ENCODE data around the gene TMCO1.
"Not testable (repeated sequence)": the region's sequence is repeated elsewhere in the genome, so short reads cannot be mapped to it uniquely, and the experiment has no call there.

TMCO1 gene, protein sequence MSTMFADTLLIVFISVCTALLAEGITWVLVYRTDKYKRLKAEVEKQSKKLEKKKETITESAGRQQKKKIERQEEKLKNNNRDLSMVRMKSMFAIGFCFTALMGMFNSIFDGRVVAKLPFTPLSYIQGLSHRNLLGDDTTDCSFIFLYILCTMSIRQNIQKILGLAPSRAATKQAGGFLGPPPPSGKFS
- total RNA-seq = 70.6 to 93.7 (median 72.5) reads per million in 4 experiments

DNA sequence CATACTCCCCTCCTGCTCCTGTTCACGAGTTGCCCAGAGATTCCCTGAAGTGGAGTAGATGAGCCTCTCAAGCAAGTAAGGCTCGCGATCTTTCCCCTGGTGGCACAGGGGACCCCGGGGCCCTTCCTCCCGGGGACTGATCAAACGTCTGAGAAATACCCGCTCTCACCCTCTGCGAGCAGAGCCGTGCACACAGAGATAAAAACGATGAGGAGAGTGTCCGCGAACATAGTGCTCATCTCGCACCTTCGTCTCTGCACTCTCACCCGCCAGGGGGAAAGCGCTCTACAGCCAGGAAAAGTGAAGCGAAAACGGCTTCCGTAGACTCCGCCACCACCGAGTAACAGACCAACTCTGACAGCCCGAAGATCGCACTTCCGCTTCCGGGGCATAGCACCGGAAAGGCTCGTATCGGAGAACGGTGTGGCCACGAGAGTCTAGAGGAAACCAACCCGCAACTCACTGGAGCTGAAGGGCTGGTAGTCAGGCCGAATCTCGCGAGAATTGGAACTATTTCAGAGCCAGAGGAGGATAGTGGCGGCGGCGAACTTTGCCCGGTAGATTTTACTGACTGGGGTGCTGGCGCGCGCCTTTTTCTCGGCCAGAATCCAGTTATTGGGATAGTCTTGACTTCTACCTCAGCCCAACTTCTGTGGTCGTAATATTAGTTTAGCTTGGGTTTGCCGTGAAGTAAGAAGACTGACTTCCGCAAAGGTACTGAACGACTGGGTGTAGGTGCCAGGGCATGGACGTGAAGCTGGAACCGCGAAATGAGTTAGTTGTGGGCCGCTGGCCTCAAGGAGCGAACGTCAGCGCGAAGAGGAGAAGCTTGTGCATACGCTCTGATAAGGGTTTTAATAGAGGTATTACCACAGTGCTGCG, at the start of gene TMCO1:
Gene TMCO1 (minus strand): TSS at position 356 of the 882 bp plus-strand sequence. CDS start 117 bp downstream, at position 239.
- DNase-seq = peak; percentile 86

DNA sequence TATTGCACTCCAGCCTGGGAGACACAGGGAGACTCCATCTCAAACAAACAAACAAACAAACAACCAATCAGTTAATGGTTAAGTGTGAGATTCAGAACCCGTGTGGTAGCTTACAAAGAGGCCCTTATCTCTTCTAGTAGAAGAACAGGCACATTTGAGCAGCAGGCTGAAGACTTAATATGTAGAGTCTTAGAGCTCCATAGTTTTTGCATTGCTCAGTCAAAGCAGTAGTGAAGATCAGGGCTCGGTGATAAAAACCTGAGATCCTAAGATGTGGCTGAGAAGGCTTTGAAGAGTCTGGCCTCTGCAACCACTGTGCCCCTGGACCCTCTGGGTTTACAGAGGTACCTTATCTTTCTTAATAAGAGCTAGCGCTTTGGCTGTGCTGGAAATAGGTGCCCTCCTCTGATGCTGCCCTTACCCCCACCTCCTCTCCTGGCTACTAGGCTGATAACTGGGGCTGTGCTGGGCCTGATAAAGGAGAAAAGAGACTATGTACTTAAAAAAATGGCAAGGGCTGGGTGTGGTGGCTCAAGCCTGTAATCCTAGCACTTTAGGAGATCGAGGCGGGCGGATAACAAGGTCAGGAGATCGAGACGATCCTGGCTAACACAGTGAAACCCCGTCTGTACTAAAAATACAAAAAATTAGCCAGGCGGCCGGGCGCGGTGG, 48.3 kb upstream of the TMCO1 start:
- no peak for DNase-seq

DNA sequence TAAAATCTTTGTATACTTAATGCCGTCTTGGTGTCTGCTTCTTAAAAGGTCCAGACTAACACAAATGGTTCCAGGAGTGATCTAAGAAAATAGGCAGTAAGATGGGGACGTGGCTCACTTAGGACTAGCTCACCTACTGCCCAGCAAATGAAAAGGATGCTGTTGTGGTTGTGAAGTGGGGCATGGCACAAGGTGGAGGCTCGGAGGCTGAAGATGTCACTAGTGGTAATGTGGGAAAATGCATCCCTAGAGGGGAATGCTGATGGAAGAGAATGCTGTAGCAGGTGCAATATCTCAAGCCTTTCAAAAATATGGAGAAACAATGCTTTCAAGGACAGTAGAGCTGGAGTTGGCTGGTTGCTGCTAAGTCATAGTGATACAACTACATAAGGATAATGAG, 47.5 kb upstream of the TMCO1 start:
- DNase-seq = no peak

DNA sequence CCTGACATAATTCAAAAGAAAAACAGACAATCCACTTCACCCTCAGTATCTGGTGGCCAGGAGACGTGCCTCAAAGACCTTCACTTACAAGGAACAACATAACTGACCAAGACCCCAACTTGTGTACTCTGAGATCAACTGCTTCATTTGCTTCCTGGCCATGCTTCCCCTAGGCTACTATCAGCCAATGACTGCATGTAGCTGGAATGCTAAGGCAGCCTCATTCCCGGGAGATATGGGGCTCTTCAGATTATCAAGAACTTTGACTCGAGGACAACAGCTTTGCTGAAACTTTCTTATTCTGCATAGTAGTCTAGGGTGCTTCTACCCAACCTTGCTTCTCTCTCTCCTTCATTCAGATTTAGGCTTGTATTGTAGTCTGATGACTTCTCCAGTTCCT, 47.1 kb upstream of the TMCO1 start:
- DNase-seq = no peak

DNA sequence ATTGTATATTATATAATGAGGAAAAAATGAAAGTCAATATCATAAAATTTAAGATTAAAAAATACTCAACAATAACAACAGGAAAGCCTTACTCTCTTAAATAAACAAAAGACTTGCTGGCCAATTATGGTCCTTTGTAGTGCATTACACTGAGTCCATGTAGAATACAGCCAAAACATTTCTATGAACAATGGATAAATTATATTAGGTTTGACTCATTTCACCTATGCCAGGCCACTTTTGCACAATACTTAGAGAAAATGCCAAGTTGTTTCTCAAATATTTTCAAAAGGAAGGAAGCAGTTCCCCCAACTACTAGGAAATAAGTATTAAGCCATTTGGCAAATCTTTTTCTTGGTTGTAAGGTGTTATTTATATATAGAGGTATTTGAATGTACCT, 38.9 kb upstream of the TMCO1 start:
- DNase-seq = no peak

DNA sequence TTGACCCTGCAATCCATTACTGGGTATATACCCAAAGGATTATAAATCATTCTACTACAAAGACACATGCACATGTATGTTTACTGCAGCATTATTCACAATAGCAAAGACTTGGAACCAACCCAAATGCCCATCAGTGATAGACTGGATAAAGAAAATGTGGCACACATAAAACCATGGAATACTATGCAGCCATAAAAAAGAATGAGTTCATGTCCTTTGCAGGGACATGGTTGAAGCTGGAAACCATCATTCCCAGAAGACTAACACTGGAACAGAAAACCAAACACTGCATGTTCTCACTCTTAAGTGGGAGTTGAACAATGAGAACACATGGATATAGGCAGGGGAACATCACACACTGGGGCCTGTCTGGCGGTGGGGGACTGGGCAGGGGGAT, 35.8 kb upstream of the TMCO1 start:
- DNase-seq = not testable (repeated sequence)

DNA sequence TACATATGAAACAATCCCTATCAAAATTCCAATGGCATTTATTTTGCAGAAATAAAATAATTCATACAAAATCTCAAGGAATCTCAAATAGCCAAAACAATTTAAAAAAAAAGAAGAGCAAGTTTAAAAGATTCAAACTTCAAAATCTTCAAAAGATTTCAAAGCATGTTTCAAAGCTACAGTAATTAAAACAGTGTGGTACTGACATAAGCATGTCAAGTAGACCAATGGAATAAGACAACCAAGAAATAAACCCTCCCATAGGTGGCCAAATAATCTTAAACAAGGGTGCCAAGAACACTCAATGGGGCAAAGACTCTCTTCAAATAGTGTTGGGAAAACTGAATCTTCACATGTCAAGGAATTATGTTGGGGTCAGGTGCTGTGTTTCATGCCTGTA, 30.7 kb upstream of the TMCO1 start:
- DNase-seq = no peak

DNA sequence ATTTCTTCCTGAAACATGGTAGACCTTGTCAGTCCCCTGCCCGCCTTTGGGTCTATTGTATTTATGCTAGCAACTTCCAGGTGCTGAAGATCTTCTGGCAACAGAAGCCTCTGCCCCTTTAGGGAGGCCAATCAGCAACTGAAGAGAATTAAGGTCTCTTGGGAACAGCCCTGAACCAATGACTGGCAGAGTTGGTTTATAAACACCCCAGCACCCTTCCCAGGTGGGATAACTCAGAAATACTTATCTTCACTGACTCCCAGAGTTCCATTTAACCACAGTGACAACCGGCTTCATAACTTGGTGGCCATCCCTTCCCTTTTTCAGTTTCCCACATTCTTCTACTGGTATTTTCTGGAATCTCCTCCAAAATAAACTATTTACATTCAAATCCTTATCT, 27.2 kb upstream of the TMCO1 start:
- no peak for DNase-seq

DNA sequence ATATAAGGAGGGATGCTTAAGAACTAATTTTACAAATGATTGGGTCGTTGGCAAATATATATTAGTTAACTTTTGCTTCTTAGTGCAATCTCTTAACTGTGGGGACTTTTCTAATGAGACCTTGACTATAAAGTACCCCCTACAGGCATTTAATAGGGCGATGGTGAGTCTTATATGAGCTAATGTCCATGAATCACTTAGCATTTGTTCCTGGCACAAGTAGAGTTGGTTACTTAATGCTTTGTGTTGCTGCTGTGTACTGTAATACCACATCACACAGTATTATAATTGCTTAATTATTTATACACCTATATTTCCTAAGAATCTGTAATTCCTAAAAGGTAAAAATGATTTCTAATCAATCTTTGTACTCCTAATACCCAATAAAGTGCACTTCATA, 25.3 kb upstream of the TMCO1 start:
- DNase-seq = no peak

DNA sequence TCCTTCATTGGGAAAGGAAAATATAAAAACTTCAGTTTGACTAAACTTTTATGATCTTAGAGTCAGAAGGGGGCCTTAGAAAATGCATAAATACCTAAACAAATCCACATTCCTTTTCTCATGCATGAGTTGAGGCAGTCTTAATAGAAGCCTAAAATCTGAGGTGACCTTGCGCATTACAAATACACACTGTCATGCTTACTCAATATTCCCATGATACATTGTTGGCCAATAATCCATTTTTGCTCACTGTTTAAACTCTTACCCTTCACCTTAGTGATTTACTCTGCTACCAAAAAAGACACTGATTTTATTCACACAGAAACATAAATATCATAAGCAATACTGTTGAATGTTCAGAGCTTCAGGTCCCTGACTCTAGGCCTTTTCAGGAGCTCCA, 19.1 kb upstream of the TMCO1 start:
- no peak for DNase-seq

DNA sequence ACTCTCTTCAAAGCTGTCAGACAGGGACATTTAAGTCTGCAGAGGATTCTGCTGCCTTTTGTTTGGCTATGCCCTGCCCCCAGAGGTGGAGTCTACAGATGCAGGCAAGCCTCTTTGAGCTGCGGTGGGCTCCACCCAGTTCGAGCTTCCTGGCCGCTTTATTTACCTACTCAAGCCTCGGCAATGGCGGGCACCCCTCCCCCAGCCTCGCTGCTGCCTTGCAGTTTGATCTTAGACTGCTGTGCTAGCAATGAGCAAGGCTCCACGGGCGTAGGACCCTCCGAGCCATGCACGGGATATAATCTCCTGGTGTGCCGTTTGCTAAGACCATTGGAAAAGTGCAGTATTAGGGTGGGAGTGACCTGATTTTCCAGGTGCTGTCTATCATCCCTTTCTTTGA, 14.9 kb upstream of the TMCO1 start:
- not testable (repeated sequence) for DNase-seq

DNA sequence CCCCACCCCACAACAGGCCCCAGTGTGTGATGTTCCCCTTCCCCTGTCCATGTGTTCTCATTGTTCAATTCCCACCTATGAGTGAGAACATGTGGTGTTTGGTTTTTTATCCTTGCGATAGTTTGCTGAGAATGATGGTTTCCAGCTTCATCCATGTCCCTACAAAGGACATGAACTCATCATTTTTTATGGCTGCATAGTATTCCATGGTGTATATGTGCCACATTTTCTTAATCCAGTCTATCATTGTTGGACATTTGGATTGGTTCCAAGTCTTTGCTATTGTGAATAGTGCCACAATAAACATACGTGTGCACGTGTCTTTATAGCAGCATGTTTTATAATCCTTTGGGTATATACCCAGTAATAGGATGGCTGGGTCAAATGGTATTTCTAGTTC, 9.5 kb upstream of the TMCO1 start:
- not testable (repeated sequence) for DNase-seq

DNA sequence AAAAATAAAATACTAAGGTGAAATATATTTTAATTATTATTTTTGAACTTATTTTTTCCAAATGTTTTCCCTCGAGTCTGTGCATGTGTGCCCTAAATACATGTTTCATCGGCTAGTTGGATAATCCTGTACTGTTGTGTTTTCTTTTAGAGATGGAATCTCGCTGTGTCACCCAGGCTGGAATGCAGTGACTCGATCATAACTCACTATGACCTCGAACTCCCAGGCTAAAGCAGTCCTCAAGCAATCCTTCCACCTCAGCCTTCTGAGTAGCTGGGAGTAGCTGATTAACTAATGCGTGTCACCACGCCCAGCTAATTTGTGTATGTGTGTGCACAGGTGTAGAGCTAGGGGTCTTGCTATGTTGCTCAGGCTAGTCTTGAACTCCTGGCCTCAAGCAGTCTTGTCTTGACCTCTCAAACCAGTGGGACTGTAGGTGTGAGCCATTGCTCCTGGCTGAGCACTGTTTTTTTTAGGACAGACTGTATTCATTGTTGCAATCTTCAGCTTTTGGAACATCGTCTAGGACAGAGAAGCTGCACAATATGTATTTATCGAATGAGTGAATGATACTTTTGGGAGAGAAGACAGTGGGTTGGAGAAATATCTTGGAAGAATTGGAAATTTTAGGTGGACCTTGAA, 4.8 kb upstream of the TMCO1 start:
- DNase-seq = no peak

DNA sequence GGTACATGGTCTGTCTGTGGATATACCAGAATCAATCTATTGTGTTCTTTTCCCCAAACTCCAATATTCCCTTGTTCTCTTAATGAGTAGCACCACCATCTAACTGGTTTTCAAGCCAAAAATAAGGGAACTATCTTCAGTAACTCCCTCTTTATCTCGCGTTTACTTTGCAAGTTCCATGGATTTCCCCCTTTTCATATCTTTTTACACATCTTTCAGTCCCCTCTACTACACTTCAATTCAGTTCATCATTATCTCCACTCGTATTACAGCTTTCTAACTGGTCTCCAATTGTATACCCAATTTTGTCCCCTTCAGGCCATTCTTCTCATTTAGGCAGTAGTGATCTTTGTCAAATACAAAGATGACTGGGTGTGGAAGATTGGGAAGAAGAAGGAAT, 4.1 kb upstream of the TMCO1 start:
- DNase-seq = no peak

DNA sequence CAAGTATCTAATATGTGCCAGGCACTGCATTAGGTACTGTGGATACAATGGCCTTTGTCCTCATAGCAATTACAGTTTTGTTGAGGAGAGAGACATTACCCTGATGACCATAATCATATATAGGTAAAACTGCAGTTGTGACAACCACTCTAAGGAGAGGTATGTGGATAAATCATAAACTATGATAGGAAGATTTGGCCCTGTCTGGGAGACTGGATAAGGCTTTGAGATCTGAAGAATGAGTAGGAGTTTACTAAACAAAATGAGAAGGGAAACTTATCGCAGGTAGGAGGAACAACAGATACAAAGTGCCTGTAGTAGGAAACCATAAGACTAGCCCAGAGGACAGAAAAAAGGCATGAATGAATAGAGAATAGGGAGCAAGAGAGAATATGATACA, 4.4 kb downstream of the TMCO1 start:
- no peak for DNase-seq

DNA sequence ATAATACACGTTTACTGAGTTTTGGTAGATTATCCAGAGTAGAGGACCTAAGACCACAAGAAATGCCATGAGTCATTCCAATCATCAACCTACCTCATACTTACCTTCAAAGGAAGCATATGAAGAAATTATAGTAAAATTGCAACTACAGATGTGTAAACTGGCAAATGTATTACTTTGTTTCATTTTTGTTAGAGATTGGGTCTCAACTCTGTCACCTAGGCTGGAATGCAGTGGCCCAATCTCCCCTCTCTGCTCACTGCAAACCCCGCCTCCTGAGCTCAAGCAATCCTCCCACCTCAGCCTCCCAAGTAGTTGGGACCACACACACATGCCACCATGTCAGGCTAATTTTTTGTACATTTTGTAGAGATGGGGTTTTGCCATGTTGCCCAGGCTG, 5.2 kb downstream of the TMCO1 start:
- DNase-seq = no peak

DNA sequence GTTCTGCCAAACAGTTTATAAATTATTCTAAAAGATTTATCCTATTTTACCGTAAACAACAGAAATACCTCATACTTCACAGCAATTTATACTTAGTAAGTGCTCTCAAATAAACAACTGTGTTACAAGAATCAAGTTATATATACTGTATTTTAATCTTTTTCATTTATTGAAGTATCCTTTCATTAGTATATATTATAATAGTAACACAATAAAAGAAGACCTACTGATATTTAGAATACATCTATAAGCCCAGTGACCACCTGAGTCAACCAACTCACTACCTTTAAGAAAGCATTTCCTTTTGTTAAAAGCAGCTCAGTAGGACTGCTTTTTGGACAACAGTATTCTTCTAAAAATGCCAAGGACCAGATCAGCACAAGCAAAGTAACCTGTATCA, 5.9 kb downstream of the TMCO1 start:
- DNase-seq = no peak

DNA sequence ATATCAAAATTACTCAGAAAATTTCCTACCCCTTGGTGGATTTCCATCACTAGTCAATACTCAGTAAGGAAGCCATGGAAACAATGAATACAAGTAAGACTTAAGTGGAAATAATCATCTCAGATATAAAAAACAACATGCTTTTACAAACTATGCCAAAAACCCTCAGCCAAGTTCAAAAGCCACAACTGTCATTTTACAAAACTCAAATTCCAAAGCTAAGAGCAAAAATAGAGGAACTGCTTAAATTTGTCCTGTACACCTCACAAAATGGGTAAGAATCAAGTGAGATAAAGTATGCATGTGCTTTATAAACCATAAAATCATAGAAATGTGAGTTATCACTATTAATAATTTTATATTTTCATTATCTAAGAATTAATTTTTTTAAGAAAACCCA, 9.6 kb downstream of the TMCO1 start:
- DNase-seq = no peak

DNA sequence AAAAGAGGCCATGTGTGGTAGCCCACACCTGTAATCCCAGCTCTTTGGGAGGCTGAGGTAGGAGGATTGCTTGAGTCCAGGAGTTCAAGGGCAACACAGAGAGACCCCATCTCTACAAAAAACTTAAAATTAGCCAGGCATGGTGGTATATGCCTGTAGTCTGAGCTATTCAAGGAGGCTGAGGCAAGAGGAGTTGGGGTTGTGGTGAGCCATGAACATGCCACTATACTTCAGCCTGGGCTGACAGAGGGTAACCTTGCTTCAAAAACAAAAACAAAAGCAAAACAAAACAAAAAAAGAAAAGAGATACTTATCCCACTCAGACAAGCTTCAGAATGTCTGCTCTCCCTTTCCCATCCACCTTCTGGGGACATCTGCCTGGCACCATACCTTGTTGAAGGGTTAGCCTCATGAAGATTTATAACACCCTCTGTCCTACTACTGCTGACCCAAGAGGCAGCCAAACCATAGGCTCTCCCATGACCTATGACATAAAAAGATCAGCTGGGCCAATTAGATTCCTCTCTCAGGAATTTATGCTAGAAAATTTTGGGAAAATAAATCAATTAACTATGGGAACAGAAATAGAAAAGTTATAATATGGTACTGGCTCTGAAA, 13.2 kb downstream of the TMCO1 start:
- no peak for DNase-seq

DNA sequence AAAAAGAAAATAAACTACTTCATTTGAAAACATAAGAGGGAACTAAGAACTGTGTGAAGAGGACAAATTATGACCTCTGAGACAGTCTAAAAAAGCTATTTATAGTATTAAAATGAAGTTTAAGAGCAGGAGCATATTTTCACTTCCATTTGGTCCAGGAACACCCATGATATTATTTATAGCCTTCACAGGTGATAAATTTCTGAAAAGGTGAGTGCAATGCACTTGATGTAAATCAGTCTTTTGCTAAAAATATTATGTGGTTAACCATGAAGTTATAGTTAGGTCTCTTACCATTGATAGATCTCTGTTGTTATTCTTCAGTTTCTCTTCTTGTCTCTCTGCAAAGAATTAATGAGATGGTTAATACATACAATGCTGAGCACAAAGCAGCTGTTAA, 14.7 kb downstream of the TMCO1 start:
- no peak for DNase-seq

DNA sequence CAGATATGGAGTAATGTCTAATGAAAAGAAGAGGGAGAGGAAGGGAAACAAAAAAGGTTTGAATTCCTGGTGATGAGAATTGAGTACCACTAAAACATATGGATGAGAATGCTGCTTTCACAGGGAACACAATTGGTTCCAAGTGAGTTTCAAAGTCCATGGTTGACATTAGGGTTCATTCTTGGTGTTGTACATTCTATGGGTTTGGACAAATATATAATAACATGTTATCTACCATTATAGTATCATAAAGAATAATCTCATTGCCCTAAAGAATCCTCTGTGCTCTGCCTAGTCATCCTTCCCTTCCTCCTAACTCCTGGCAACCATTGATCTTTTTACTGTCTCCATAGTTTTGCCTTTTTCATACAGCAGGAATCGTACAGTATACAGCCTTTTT, 20.1 kb downstream of the TMCO1 start:
- DNase-seq = no peak

DNA sequence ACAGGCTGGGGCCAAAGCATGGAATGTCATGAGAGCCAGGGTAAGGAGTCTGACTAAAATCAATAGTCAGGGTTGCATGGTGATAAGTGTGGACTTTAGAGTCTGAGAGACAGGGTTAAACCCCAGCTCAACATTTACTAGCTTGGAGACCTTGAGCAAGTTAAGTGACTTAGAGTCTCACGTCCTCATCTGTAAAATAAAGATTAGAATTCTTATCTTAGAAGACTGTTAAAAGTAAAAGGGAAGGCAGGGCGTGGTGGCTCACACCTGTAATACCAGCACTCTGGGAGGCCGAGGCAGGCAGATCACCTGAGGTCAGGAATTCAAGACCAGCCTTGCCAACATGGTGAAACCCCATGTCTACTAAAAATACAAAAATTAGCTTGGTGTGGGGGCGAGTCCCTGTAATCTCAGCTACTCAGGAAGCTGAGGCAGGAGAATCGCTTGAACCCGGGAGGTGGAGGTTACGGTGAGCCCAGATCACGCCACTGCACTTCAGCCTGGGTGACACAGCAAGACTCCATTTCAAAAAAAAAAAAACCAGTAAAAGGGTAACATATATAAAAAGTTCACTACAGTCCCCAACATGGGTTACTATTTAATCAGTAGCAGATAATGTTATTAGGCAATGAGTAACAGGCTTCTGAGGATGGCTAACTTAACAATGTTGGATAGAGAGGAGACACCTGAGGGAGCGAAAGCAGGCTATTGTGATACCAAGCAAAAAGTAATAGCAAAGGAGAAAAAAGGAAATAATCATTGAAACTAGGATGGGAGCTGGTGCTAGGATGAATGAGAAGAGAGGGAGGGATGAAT, 20.8 kb downstream of the TMCO1 start:
- no peak for DNase-seq
